GM19099 (cell line): ENCODE data around the gene TMEM132A.

Experiments used
- POLR2A ChIP-seq: IDR thresholded peaks from 3 replicates; pipeline ENCODE4 v1.6.1; 2011; ENCODE audit warnings: low read depth; ENCODE audit not compliant: insufficient read length; ENCODE audit errors: extremely low read depth

The TMEM132A gene

GRCh38 chr11:60935676-60936442 lies 11.6 kb downstream of the TMEM132A start:
- no peak for TF ChIP-seq POLR2A

- no peak for TF ChIP-seq POLR2A
Observed at GRCh38 chr11:60936467-60937143, 12.3 kb downstream of the TMEM132A start.

GRCh38 chr11:60937144-60937527 lies 12.9 kb downstream of the TMEM132A start:
- no peak for TF ChIP-seq POLR2A

- TF ChIP-seq POLR2A = no peak
Observed at GRCh38 chr11:60937811-60938210, 13.6 kb downstream of the TMEM132A start.

- TF ChIP-seq POLR2A = no peak
Observed at GRCh38 chr11:60938500-60938899, 14.2 kb downstream of the TMEM132A start.

- no peak for TF ChIP-seq POLR2A
Observed at GRCh38 chr11:60939301-60939700, 15.0 kb downstream of the TMEM132A start.

GRCh38 chr11:60939855-60940254 lies 15.6 kb downstream of the TMEM132A start:
- TF ChIP-seq POLR2A = no peak

- TF ChIP-seq POLR2A = no peak
Observed at GRCh38 chr11:60941371-60942119, 17.3 kb downstream of the TMEM132A start.

- no peak for TF ChIP-seq POLR2A
Observed at GRCh38 chr11:60942219-60942618, 18.0 kb downstream of the TMEM132A start.

GRCh38 chr11:60942970-60943565 lies 18.8 kb downstream of the TMEM132A start:
- no peak for TF ChIP-seq POLR2A

- TF ChIP-seq POLR2A = no peak
Observed at GRCh38 chr11:60944490-60945294, 20.4 kb downstream of the TMEM132A start.

- no peak for TF ChIP-seq POLR2A
Observed at GRCh38 chr11:60945295-60945667, 21.0 kb downstream of the TMEM132A start.

- TF ChIP-seq POLR2A = no peak
Observed at GRCh38 chr11:60946601-60947264, 22.5 kb downstream of the TMEM132A start.

GRCh38 chr11:60947700-60948099 lies 23.4 kb downstream of the TMEM132A start:
- no peak for TF ChIP-seq POLR2A

GRCh38 chr11:60948250-60948649 lies 24.0 kb downstream of the TMEM132A start:
- no peak for TF ChIP-seq POLR2A

GRCh38 chr11:60950024-60950423 lies 25.8 kb downstream of the TMEM132A start:
- no peak for TF ChIP-seq POLR2A
